IMR-90 (cell line): Measurements from ENCODE around the gene PITRM1. TPM values are rescaled to one million over a fixed set of nuclear protein-coding genes. Genes with fewer than 3 reads are reported as not detected.

ENCODE experiments used
- ATAC-seq: fragments of 200-7000 bp; cut with Tn5 transposase; 2 replicates; pipeline ENCODE4 v1.9.1; 2020; ENCODE audit warnings: low read depth, mild to moderate bottlenecking, moderate library complexity
- BruUV-seq: library from RNA; stranded (reverse); fragments of 400-500 nt; replicated peaks from 2 replicates; lab custom pipeline; 2021; lab: Mats Ljungman, UMichigan
- CTCF ChIA-PET: fragments of 300-600 bp; formaldehyde crosslinking; extraction: SDS; loops from one replicate; lab custom pipeline; 2021; ENCODE audit warnings: antibody characterized with exemption; lab: Yijun Ruan, JAX
- POLR2A ChIA-PET: fragments of 300-600 bp; sonication (Branson Sonifier 250); formaldehyde crosslinking; loops from one replicate; lab custom pipeline; 2022; ENCODE audit warnings: antibody characterized with exemption; ENCODE audit not compliant: unreplicated experiment; lab: Charles Lee
- DNase-seq: peaks from one replicate; pipeline ENCODE4 v3.0.0; 2013
- H2AFZ ChIP-seq: replicated peaks from 2 replicates; pipeline ENCODE3; 2013; ENCODE audit warnings: low read length, mild to moderate bottlenecking; ENCODE audit not compliant: poor library complexity
- H2AK5ac ChIP-seq: 2 replicates; pipeline ENCODE4 v1.6.1; 2013; ENCODE audit warnings: low read depth, low read length, inconsistent platforms
- H2AK9ac ChIP-seq: replicated peaks from 2 replicates; pipeline ENCODE3; 2013; ENCODE audit warnings: mild to moderate bottlenecking, low read depth, low read length, moderate library complexity; ENCODE audit not compliant: poor library complexity
- H2BK120ac ChIP-seq: 2 replicates; pipeline ENCODE4 v1.6.1; 2013; ENCODE audit warnings: low read depth, low read length, inconsistent platforms
- H2BK15ac ChIP-seq: 3 replicates; pipeline ENCODE4 v1.6.1; 2013; ENCODE audit warnings: low read depth, low read length, inconsistent platforms
- H2BK20ac ChIP-seq: 2 replicates; pipeline ENCODE4 v1.6.1; 2013; ENCODE audit warnings: low read depth, mild to moderate bottlenecking, inconsistent platforms, low read length, moderate library complexity
- H2BK5ac ChIP-seq: 2 replicates; pipeline ENCODE4 v1.6.1; 2013; ENCODE audit warnings: mild to moderate bottlenecking, low read depth, low read length, inconsistent platforms; ENCODE audit not compliant: poor library complexity, severe bottlenecking
- H3K14ac ChIP-seq: replicated peaks from 2 replicates; pipeline ENCODE4 v1.6.1; 2013; ENCODE audit warnings: low read depth, low read length, inconsistent platforms
- H3K18ac ChIP-seq: 2 replicates; pipeline ENCODE4 v1.6.1; 2013; ENCODE audit warnings: low read depth, low read length, control low read depth
- H3K23ac ChIP-seq: 2 replicates; pipeline ENCODE4 v1.6.1; 2013; ENCODE audit warnings: low read depth, low read length, inconsistent platforms
- H3K27ac ChIP-seq: 2 replicates; pipeline ENCODE4 v1.5.1; 2013; ENCODE audit warnings: mild to moderate bottlenecking, control low read depth, low read length; ENCODE audit not compliant: insufficient read depth
- H3K27me3 ChIP-seq: 2 replicates; pipeline ENCODE4 v1.6.1; 2013; ENCODE audit warnings: low read length; ENCODE audit not compliant: control insufficient read depth, insufficient read depth
- H3K36me3 ChIP-seq: 2 replicates; pipeline ENCODE4 v1.6.1; 2013; ENCODE audit warnings: low read length, mixed read lengths; ENCODE audit not compliant: control insufficient read depth, insufficient read depth
- H3K4ac ChIP-seq: 2 replicates; pipeline ENCODE4 v1.6.1; 2013; ENCODE audit warnings: low read depth, low read length, inconsistent platforms
- H3K4me1 ChIP-seq: 2 replicates; pipeline ENCODE4 v1.6.1; 2013; ENCODE audit warnings: low read length, mixed read lengths; ENCODE audit not compliant: control insufficient read depth, insufficient read depth
- H3K4me2 ChIP-seq: 2 replicates; pipeline ENCODE4 v1.6.1; 2013; ENCODE audit warnings: low read depth, mild to moderate bottlenecking, control low read depth, low read length, moderate library complexity
- H3K4me3 ChIP-seq: 2 replicates; pipeline ENCODE4 v1.5.1; 2013; ENCODE audit warnings: low read depth, mild to moderate bottlenecking, control low read depth, low read length, moderate library complexity; ENCODE audit not compliant: insufficient read depth
- H3K56ac ChIP-seq: 2 replicates; pipeline ENCODE4 v1.6.1; 2013; ENCODE audit warnings: low read length, inconsistent platforms; ENCODE audit not compliant: insufficient read depth; ENCODE audit errors: extremely low read depth
- H3K79me1 ChIP-seq, 2 experiments: 2 replicates each; pipeline ENCODE4 v1.6.1; 2013; ENCODE audit warnings: low read length in 2 of 2, inconsistent platforms in 1 of 2, low read depth in 1 of 2
- H3K9ac ChIP-seq: 2 replicates; pipeline ENCODE4 v1.6.1; 2013; ENCODE audit warnings: low read depth, low read length, control low read depth
- H3K9me1 ChIP-seq: 2 replicates; pipeline ENCODE4 v1.6.1; 2013; ENCODE audit warnings: low read length, inconsistent platforms; ENCODE audit not compliant: insufficient read depth
- H3K9me3 ChIP-seq: 2 replicates; pipeline ENCODE4 v1.6.1; 2013; ENCODE audit warnings: low read length; ENCODE audit not compliant: control insufficient read depth, insufficient read depth
- H4K20me1 ChIP-seq: 2 replicates; pipeline ENCODE4 v1.6.1; 2013; ENCODE audit warnings: low read length, inconsistent platforms; ENCODE audit not compliant: insufficient read depth
- H4K5ac ChIP-seq: 2 replicates; pipeline ENCODE4 v1.6.1; 2013; ENCODE audit warnings: mild to moderate bottlenecking, low read depth, low read length, control low read depth
- H4K8ac ChIP-seq, 2 experiments: 2 replicates each; pipeline ENCODE4 v1.6.1; 2013; ENCODE audit warnings: low read depth in 2 of 2, low read length in 2 of 2, control low read depth in 1 of 2, inconsistent platforms in 1 of 2
- H4K91ac ChIP-seq: 2 replicates; pipeline ENCODE4 v1.6.1; 2013; ENCODE audit warnings: low read depth, low read length, inconsistent platforms; ENCODE audit not compliant: insufficient read depth
- BHLHE40 ChIP-seq: fragments of 150-350 bp; IDR thresholded peaks from 2 replicates; pipeline ENCODE4 v1.6.1; 2016; ENCODE audit warnings: mild to moderate bottlenecking, low read depth, low read length
- CEBPB ChIP-seq: IDR thresholded peaks from 2 replicates; pipeline ENCODE4 v1.6.1; 2012; ENCODE audit warnings: low read depth, low read length, improper control_type of control experiment
- MAFK ChIP-seq: IDR thresholded peaks from 2 replicates; pipeline ENCODE4 v1.6.1; 2012; ENCODE audit warnings: low read depth, low read length, improper control_type of control experiment
- RCOR1 ChIP-seq: IDR thresholded peaks from 2 replicates; pipeline ENCODE4 v1.6.1; 2012; ENCODE audit warnings: mild to moderate bottlenecking, low read length, improper control_type of control experiment; ENCODE audit not compliant: insufficient replicate concordance
- RFX5 ChIP-seq: IDR thresholded peaks from 2 replicates; pipeline ENCODE4 v1.8.0; 2012; ENCODE audit warnings: low read depth, mild to moderate bottlenecking, low read length, moderate library complexity
- WGBS, 2 experiments: methylation state at CpG; one replicate each; pipeline versions ENCODE4 v1.1.5 to v1.1.7; 2013; ENCODE audit warnings: missing lambda C conversion rate in 2 of 2; ENCODE audit not compliant: insufficient read length in 1 of 2; ENCODE audit errors: extremely low coverage in 2 of 2; 5-methylcytosine and 5-hydroxymethylcytosine counted together
- dilution Hi-C: fragments of 300-500 bp; cut with HindIII; formaldehyde crosslinking; loops from one replicate; pipeline ENCODE4 v1.14.3; 2018; ENCODE audit warnings: low sequenced_read_pairs; ENCODE audit not compliant: unreplicated experiment
- in situ Hi-C: fragments of 300-500 bp; cut with MboI; formaldehyde crosslinking; loops from 3 replicates; pipeline ENCODE4 v1.14.3; 2019; ENCODE audit warnings: low sequenced_read_pairs, inconsistent platforms, mixed read lengths
- intact Hi-C: fragments of 100-400 bp; cut with micrococcal nuclease; formaldehyde crosslinking; loops from 2 replicates; pipeline ENCODE4 v1.10.0; 2022
- polyA plus RNA-seq, 3 experiments: library from polyadenylated mRNA; depleted of rRNA; stranded (reverse); fragments of >200 nt; gene quantifications; 2 replicates each; pipeline ENCODE4 v1.2.3, GENCODE V29; 2012; ENCODE audit warnings: low replicate concordance in 1 of 3
- total RNA-seq: library from RNA; depleted of rRNA; stranded (reverse); fragments of >200 nt; gene quantifications from 2 replicates; pipeline ENCODE4 v1.2.3, GENCODE V29; 2012

PITRM1 gene
- total and polyA plus RNA-seq, 2 of the 4 experiments (the other 2 are of a cell fraction), result 97.1 to 124 TPM

DNA sequence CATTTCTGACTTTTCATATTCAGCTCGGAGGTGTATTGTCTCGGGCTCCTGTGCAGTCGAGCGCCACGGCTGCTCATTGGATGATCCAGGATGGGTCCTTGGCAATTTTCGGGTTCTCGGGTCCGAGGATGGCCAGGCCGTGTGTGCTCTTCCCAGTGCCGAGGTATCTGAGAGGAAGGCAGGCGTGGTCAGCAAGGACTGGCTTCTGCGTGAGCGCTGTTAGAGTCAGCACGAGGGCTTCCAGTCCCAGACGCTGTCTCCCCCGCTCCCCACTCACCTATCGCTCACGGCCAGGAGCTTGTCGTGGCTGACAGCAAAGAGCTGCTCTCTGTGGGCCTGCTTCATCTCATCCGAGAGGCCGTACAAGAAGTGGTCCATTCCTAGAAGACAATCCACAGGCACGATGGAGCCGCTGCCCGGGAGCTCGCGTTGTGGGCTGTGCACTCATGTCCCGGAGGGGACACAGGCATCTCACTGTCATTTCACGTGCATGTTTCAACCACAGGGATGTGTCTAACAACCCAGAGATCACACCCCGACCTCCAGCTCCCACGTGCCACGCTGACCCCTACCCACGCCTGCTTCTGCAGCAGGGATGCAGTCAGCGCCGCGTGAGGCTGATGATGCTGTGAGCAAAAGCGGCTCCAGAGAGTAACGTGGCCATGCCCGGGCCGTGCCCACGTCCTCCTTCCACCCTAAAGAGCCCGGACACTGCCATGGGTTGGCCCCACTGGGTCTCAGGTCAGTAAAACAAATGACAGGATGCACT is 34.4 kb downstream of the PITRM1 start:
- no peak overlapping the region for H3K9ac ChIP-seq
- no peak overlapping the region for H2AK9ac ChIP-seq
- WGBS, 2 experiments, result 95% methylated on average over 39 of the region's 41 CpGs; no CpG with 5 or more reads in 1 of the 2 experiments

More for the DNA sequence above, 34.4 kb downstream of the PITRM1 start:
- Histone ChIP-seq H2BK5ac (no peak overlapping the region), H3K18ac (no peak overlapping the region), H3K23ac (no peak overlapping the region), H2AK5ac (no peak overlapping the region), H3K27me3 (no peaks in the 10 kb centered on the region), H4K5ac (no peak overlapping the region), H3K14ac (no peak overlapping the region), H3K4me2 (no peak overlapping the region), H3K4me1 (peaks cover 2% of the 10 kb centered on the region; the same call in 1 of the 2 replicates), H3K56ac (no peak overlapping the region), H3K9me1 (0 out of 2 replicates have a peak, but pooled peaks cover 3% of the 10 kb centered on the region), H4K91ac (no peak overlapping the region), H3K36me3 (peaks cover 80% of the 10 kb centered on the region), H3K4me3 (no peak overlapping the region), H4K20me1 (peaks cover 4% of the 10 kb centered on the region), H2AFZ (no peak overlapping the region), H2BK120ac (no peak overlapping the region), H2BK20ac (no peak overlapping the region), H3K4ac (no peak overlapping the region), H3K79me1 (peaks cover 28 to 33% of the 10 kb centered on the region in 2 experiments), H4K8ac (no peak overlapping the region), H3K9me3 (no peaks in the 10 kb centered on the region), H3K27ac (no peak overlapping the region), H2BK15ac (no peak overlapping the region)
- ChIA-PET POLR2A (no interaction called here), CTCF (no interaction called here)
- dilution Hi-C loops, result no loop called here
- in situ Hi-C loops, result no loop called here
- TF ChIP-seq RCOR1 (no peak), BHLHE40 (no peak), RFX5 (no peak), MAFK (no peak), CEBPB (no peak)
- intact Hi-C loops, result no loop called here
- DNase-seq (no peak), ATAC-seq (no peak)
- BruUV-seq, result no TSS peak
